ENCODE results near the gene SCRN2. TPM values are rescaled to one million over a fixed set of nuclear protein-coding genes. Genes with fewer than 3 reads are reported as not detected.

The SCRN2 gene
- total RNA-seq, 1 experiment from 2014 or later, result 50.8 TPM

DNA sequence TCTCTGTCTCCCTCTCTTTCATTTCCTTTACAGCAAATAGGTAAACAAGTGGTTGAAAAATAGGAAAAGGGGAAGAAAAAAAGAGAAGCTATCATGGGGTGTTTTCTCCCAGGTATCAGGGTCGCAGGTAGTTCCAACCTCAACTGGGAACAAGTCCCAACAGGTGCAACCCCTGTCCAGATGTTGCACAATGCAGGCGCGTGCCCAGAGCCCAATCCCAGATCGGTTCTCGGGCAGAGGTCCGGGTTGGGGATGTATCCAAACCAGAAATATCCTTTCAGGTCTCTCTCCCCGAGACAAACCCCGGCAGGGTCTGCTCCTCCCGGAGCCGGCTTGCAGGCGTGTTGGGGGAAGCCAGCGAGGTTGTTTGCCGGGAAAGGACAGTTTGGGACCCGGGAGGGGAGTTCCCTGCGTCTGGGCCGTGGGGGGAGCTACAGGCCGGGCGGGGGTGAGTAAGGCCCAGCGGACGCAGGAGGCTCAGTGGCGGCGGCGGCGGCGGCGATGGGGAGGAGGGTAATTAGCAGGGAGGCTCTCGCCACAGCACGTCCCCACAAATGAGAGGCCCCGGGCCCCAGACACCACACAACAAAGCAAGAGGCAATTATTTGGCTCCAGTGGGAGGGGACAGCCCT is 31.1 kb upstream of the SCRN2 start (continued):
- TF ChIP-seq, protein P1, sequence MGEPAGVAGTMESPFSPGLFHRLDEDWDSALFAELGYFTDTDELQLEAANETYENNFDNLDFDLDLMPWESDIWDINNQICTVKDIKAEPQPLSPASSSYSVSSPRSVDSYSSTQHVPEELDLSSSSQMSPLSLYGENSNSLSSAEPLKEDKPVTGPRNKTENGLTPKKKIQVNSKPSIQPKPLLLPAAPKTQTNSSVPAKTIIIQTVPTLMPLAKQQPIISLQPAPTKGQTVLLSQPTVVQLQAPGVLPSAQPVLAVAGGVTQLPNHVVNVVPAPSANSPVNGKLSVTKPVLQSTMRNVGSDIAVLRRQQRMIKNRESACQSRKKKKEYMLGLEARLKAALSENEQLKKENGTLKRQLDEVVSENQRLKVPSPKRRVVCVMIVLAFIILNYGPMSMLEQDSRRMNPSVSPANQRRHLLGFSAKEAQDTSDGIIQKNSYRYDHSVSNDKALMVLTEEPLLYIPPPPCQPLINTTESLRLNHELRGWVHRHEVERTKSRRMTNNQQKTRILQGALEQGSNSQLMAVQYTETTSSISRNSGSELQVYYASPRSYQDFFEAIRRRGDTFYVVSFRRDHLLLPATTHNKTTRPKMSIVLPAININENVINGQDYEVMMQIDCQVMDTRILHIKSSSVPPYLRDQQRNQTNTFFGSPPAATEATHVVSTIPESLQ (CRISPR knock-in tag; IDR thresholded peaks at IDR 0.05), result no peak
- TF ChIP-seq CREB1 (CRISPR knock-in tag; IDR thresholded peaks at IDR 0.05) (no peak), ZNF263 (CRISPR knock-in tag; IDR thresholded peaks at IDR 0.05; ENCODE audit: low read depth) (no peak), JAZF1 (CRISPR knock-in tag; IDR thresholded peaks at IDR 0.05) (no peak), FOXP1 (CRISPR knock-in tag; IDR thresholded peaks at IDR 0.05; ENCODE audit: borderline replicate concordance) (no peak)
- TF ChIP-seq, protein P2, sequence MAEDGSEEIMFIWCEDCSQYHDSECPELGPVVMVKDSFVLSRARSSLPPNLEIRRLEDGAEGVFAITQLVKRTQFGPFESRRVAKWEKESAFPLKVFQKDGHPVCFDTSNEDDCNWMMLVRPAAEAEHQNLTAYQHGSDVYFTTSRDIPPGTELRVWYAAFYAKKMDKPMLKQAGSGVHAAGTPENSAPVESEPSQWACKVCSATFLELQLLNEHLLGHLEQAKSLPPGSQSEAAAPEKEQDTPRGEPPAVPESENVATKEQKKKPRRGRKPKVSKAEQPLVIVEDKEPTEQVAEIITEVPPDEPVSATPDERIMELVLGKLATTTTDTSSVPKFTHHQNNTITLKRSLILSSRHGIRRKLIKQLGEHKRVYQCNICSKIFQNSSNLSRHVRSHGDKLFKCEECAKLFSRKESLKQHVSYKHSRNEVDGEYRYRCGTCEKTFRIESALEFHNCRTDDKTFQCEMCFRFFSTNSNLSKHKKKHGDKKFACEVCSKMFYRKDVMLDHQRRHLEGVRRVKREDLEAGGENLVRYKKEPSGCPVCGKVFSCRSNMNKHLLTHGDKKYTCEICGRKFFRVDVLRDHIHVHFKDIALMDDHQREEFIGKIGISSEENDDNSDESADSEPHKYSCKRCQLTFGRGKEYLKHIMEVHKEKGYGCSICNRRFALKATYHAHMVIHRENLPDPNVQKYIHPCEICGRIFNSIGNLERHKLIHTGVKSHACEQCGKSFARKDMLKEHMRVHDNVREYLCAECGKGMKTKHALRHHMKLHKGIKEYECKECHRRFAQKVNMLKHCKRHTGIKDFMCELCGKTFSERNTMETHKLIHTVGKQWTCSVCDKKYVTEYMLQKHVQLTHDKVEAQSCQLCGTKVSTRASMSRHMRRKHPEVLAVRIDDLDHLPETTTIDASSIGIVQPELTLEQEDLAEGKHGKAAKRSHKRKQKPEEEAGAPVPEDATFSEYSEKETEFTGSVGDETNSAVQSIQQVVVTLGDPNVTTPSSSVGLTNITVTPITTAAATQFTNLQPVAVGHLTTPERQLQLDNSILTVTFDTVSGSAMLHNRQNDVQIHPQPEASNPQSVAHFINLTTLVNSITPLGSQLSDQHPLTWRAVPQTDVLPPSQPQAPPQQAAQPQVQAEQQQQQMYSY (CRISPR knock-in tag; IDR thresholded peaks at IDR 0.05), result no peak
- TF ChIP-seq, protein P3, sequence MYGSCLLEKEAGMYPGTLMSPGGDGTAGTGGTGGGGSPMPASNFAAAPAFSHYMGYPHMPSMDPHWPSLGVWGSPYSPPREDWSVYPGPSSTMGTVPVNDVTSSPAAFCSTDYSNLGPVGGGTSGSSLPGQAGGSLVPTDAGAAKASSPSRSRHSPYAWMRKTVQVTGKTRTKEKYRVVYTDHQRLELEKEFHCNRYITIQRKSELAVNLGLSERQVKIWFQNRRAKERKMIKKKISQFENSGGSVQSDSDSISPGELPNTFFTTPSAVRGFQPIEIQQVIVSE (CRISPR knock-in tag; IDR thresholded peaks at IDR 0.05; ENCODE audit: borderline replicate concordance), result no peak
- TF ChIP-seq, protein P4, sequence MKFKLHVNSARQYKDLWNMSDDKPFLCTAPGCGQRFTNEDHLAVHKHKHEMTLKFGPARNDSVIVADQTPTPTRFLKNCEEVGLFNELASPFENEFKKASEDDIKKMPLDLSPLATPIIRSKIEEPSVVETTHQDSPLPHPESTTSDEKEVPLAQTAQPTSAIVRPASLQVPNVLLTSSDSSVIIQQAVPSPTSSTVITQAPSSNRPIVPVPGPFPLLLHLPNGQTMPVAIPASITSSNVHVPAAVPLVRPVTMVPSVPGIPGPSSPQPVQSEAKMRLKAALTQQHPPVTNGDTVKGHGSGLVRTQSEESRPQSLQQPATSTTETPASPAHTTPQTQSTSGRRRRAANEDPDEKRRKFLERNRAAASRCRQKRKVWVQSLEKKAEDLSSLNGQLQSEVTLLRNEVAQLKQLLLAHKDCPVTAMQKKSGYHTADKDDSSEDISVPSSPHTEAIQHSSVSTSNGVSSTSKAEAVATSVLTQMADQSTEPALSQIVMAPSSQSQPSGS (CRISPR knock-in tag; IDR thresholded peaks at IDR 0.05; ENCODE audit: borderline replicate concordance, low read depth), result no peak
- TF ChIP-seq, protein P5, sequence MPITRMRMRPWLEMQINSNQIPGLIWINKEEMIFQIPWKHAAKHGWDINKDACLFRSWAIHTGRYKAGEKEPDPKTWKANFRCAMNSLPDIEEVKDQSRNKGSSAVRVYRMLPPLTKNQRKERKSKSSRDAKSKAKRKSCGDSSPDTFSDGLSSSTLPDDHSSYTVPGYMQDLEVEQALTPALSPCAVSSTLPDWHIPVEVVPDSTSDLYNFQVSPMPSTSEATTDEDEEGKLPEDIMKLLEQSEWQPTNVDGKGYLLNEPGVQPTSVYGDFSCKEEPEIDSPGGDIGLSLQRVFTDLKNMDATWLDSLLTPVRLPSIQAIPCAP (CRISPR knock-in tag; IDR thresholded peaks at IDR 0.05), result no peak
- TF ChIP-seq, protein P6, sequence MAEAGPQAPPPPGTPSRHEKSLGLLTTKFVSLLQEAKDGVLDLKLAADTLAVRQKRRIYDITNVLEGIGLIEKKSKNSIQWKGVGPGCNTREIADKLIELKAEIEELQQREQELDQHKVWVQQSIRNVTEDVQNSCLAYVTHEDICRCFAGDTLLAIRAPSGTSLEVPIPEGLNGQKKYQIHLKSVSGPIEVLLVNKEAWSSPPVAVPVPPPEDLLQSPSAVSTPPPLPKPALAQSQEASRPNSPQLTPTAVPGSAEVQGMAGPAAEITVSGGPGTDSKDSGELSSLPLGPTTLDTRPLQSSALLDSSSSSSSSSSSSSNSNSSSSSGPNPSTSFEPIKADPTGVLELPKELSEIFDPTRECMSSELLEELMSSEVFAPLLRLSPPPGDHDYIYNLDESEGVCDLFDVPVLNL (CRISPR knock-in tag; IDR thresholded peaks at IDR 0.05; ENCODE audit: borderline replicate concordance, low read depth), result no peak

DNA sequence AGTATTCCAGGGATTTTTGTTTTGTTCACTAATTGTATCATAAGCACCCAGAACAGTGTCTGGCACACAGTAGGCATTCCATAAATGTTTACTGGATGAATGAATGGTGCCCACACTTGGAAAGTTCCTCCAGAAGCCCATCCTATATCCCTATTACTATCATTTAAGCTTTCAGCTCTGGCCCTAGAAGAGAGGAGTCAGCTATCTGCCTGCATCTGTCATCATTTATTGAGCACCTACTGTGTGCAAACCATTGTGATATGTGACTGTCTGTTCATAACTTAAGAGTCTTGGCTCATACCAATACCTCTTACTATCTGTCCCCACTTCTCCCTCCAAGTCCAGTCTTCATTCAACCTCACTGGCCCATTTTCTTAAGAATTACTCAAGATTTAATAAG is 30.0 kb upstream of the SCRN2 start:
- ATAC-seq (no peak), DNase-seq (ENCODE audit: low spot score) (no peak)
- ChIA-PET CTCF (interaction anchor here (0.8 to 8.7 kb wide), 7 partner anchors 11 to 76 kb away, joined by 3 to 94 read pairs (median 10); partner anchors contain the start of gene SCRN2), POLR2A (no interaction called here)
- H3K4me3 Mint-ChIP-seq, result no peak overlapping the region
- H3K4me1 Mint-ChIP-seq, result peaks cover 56% of the 10 kb centered on the region
- H3K27ac Mint-ChIP-seq, result no peak overlapping the region
- no peaks in the 10 kb centered on the region for H3K36me3 Mint-ChIP-seq
- H3K27me3 Mint-ChIP-seq (ENCODE audit: low read depth), result peaks cover 83% of the 10 kb centered on the region
- no peaks in the 10 kb centered on the region for H3K9me3 Mint-ChIP-seq
- TF ChIP-seq, protein P7, sequence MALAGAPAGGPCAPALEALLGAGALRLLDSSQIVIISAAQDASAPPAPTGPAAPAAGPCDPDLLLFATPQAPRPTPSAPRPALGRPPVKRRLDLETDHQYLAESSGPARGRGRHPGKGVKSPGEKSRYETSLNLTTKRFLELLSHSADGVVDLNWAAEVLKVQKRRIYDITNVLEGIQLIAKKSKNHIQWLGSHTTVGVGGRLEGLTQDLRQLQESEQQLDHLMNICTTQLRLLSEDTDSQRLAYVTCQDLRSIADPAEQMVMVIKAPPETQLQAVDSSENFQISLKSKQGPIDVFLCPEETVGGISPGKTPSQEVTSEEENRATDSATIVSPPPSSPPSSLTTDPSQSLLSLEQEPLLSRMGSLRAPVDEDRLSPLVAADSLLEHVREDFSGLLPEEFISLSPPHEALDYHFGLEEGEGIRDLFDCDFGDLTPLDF (CRISPR knock-in tag; IDR thresholded peaks at IDR 0.05), result no peak
- TF ChIP-seq, protein P8, sequence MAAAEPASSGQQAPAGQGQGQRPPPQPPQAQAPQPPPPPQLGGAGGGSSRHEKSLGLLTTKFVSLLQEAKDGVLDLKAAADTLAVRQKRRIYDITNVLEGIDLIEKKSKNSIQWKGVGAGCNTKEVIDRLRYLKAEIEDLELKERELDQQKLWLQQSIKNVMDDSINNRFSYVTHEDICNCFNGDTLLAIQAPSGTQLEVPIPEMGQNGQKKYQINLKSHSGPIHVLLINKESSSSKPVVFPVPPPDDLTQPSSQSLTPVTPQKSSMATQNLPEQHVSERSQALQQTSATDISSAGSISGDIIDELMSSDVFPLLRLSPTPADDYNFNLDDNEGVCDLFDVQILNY (CRISPR knock-in tag; IDR thresholded peaks at IDR 0.05), result no peak
- TF ChIP-seq GABPB1 (CRISPR knock-in tag; IDR thresholded peaks at IDR 0.05) (no peak), ATF1 (CRISPR knock-in tag; IDR thresholded peaks at IDR 0.05) (no peak)
- TF ChIP-seq, protein P6 (CRISPR knock-in tag; IDR thresholded peaks at IDR 0.05; ENCODE audit: borderline replicate concordance, low read depth), result no peak
- TF ChIP-seq, protein P9, sequence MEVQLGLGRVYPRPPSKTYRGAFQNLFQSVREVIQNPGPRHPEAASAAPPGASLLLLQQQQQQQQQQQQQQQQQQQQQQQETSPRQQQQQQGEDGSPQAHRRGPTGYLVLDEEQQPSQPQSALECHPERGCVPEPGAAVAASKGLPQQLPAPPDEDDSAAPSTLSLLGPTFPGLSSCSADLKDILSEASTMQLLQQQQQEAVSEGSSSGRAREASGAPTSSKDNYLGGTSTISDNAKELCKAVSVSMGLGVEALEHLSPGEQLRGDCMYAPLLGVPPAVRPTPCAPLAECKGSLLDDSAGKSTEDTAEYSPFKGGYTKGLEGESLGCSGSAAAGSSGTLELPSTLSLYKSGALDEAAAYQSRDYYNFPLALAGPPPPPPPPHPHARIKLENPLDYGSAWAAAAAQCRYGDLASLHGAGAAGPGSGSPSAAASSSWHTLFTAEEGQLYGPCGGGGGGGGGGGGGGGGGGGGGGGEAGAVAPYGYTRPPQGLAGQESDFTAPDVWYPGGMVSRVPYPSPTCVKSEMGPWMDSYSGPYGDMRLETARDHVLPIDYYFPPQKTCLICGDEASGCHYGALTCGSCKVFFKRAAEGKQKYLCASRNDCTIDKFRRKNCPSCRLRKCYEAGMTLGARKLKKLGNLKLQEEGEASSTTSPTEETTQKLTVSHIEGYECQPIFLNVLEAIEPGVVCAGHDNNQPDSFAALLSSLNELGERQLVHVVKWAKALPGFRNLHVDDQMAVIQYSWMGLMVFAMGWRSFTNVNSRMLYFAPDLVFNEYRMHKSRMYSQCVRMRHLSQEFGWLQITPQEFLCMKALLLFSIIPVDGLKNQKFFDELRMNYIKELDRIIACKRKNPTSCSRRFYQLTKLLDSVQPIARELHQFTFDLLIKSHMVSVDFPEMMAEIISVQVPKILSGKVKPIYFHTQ (CRISPR knock-in tag; IDR thresholded peaks at IDR 0.05), result no peak
